GM20431 (cell line): Measurements from ENCODE around the gene PPP1R10.
"Not testable (repeated sequence)": the region's sequence is repeated elsewhere in the genome, so short reads cannot be mapped to it uniquely, and the experiment has no call there.

ENCODE experiments used
- in situ Hi-C: fragments of 300-500 bp; cut with MseI, MboI; formaldehyde crosslinking; loops from one replicate; pipeline ENCODE4 v1.15.0; 2020; ENCODE audit warnings: low sequenced_read_pairs; ENCODE audit not compliant: unreplicated experiment

The PPP1R10 gene

GRCh38 chr6:30616811-30617564 lies at the start of gene PPP1R10:
Gene PPP1R10, minus strand, starts transcription at chr6:30617243. Its CDS starts 7,299 bp downstream, at chr6:30609944.
- in situ Hi-C loops, result no loop called here

GRCh38 chr6:30666300-30666699 lies 49.3 kb upstream of the PPP1R10 start:
- in situ Hi-C loops, result not testable (repeated sequence)

GRCh38 chr6:30664994-30665767 lies 48.1 kb upstream of the PPP1R10 start:
- in situ Hi-C loops, result no loop called here

GRCh38 chr6:30657922-30658321 lies 40.9 kb upstream of the PPP1R10 start:
- in situ Hi-C loops, result not testable (repeated sequence)

GRCh38 chr6:30657454-30657853 lies 40.4 kb upstream of the PPP1R10 start:
- in situ Hi-C loops, result no loop called here

GRCh38 chr6:30656513-30656912 lies 39.5 kb upstream of the PPP1R10 start:
- in situ Hi-C loops, result no loop called here

- in situ Hi-C loops, result no loop called here
These were observed 38.7 kb upstream of the PPP1R10 start for GRCh38 chr6:30655743-30656094.

GRCh38 chr6:30654798-30655742 lies 38.0 kb upstream of the PPP1R10 start:
- in situ Hi-C loops, result no loop called here

- in situ Hi-C loops, result no loop called here
These were observed 34.1 kb upstream of the PPP1R10 start for GRCh38 chr6:30651143-30651542.

- in situ Hi-C loops, result no loop called here
These were observed 30.4 kb upstream of the PPP1R10 start for GRCh38 chr6:30647242-30648116.

- in situ Hi-C loops, result no loop called here
These were observed 29.6 kb upstream of the PPP1R10 start, which contains the start of gene C6orf136 for GRCh38 chr6:30646450-30647241. Gene C6orf136, plus strand, starts transcription at chr6:30647133. Its CDS starts 99 bp downstream, at chr6:30647232.

- in situ Hi-C loops, result no loop called here
These were observed 28.9 kb upstream of the PPP1R10 start for GRCh38 chr6:30645989-30646388.

- in situ Hi-C loops, result no loop called here
These were observed 27.7 kb upstream of the PPP1R10 start for GRCh38 chr6:30644769-30645168.

- in situ Hi-C loops, result no loop called here
These were observed 26.6 kb upstream of the PPP1R10 start for GRCh38 chr6:30643656-30644055.

GRCh38 chr6:30641048-30641447 lies 24.0 kb upstream of the PPP1R10 start:
- in situ Hi-C loops, result no loop called here

GRCh38 chr6:30640481-30640880 lies 23.4 kb upstream of the PPP1R10 start:
- in situ Hi-C loops, result no loop called here

GRCh38 chr6:30635834-30636233 lies 18.8 kb upstream of the PPP1R10 start:
- in situ Hi-C loops, result no loop called here

- in situ Hi-C loops, result no loop called here
These were observed 9.7 kb upstream of the PPP1R10 start, which contains the start of gene ATAT1 for GRCh38 chr6:30626484-30627366. Gene ATAT1, plus strand, starts transcription at chr6:30626874.
